ENCODE results near the gene CRYL1.
"Not testable (repeated sequence)": the region's sequence is repeated elsewhere in the genome, so short reads cannot be mapped to it uniquely, and the experiment has no call there.

CRYL1 gene

GRCh38 chr13:20446900-20447299 lies 78.8 kb downstream of the CRYL1 start:
- no peak for DNase-seq

GRCh38 chr13:20446405-20446804 lies 79.3 kb downstream of the CRYL1 start:
- DNase-seq, result no peak

GRCh38 chr13:20442798-20443381 lies 82.8 kb downstream of the CRYL1 start:
- no peak for DNase-seq

GRCh38 chr13:20442375-20442774 lies 83.3 kb downstream of the CRYL1 start:
- no peak for DNase-seq

GRCh38 chr13:20441879-20442278 lies 83.8 kb downstream of the CRYL1 start:
- DNase-seq, result no peak

- DNase-seq, result no peak
These were observed 84.6 kb downstream of the CRYL1 start for GRCh38 chr13:20441056-20441455.

- DNase-seq, result no peak
These were observed 86.4 kb downstream of the CRYL1 start for GRCh38 chr13:20439261-20439660.

GRCh38 chr13:20438801-20439200 lies 86.9 kb downstream of the CRYL1 start:
- DNase-seq, result no peak

GRCh38 chr13:20436505-20436904 lies 89.2 kb downstream of the CRYL1 start:
- DNase-seq, result no peak

- no peak for DNase-seq
These were observed 89.9 kb downstream of the CRYL1 start for GRCh38 chr13:20435616-20436368.

- not testable (repeated sequence) for DNase-seq
These were observed 91.4 kb downstream of the CRYL1 start for GRCh38 chr13:20434210-20434609.

- DNase-seq, result no peak
These were observed 93.8 kb downstream of the CRYL1 start for GRCh38 chr13:20431687-20432384.

GRCh38 chr13:20431080-20431479 lies 94.6 kb downstream of the CRYL1 start:
- no peak for DNase-seq

GRCh38 chr13:20430296-20430695 lies 95.4 kb downstream of the CRYL1 start:
- no peak for DNase-seq

- no peak for DNase-seq
These were observed 96.0 kb downstream of the CRYL1 start for GRCh38 chr13:20429682-20430081.

- no peak for DNase-seq
These were observed 96.7 kb downstream of the CRYL1 start for GRCh38 chr13:20428666-20429644.

- no peak for DNase-seq
These were observed 98.8 kb downstream of the CRYL1 start for GRCh38 chr13:20426766-20427448.

- no peak for DNase-seq
These were observed 99.8 kb downstream of the CRYL1 start for GRCh38 chr13:20425819-20426219.

GRCh38 chr13:20424949-20425348 lies 100.7 kb downstream of the CRYL1 start:
- DNase-seq, result no peak

- DNase-seq, result no peak
These were observed 101.2 kb downstream of the CRYL1 start for GRCh38 chr13:20424559-20424852.

- no peak for DNase-seq
These were observed 103.3 kb downstream of the CRYL1 start for GRCh38 chr13:20422362-20422761.

- no peak for DNase-seq
These were observed 104.7 kb downstream of the CRYL1 start for GRCh38 chr13:20420938-20421337.

- no peak for DNase-seq
These were observed 106.7 kb downstream of the CRYL1 start for GRCh38 chr13:20418953-20419352.
